ENCODE data around the gene PDK4. TPM values are rescaled to one million over a fixed set of nuclear protein-coding genes. Genes with fewer than 3 reads are reported as not detected.

PDK4 gene
- total RNA-seq, 4 donors from 2014 or later = 84.2 to 975 (median 104) TPM

- H3K4me3 ChIP-seq = peak overlapping the region; percentile 36
- peak overlapping the region; percentile 79 for H3K27ac ChIP-seq
- peaks cover 60% of the 10 kb centered on the region for H3K4me1 ChIP-seq
- H3K36me3 ChIP-seq = no peaks in the 10 kb centered on the region
- no peak for DNase-seq (ENCODE audit: low spot score in 2 of 2)
- H3K27me3 ChIP-seq = no peaks in the 10 kb centered on the region
- no peaks in the 10 kb centered on the region for H3K9me3 ChIP-seq
- TF ChIP-seq POLR2A (IDR thresholded peaks at IDR 0.05) (no peak), CTCF (IDR thresholded peaks at IDR 0.05) (no peak), EP300 (IDR thresholded peaks at IDR 0.05) (no peak), POLR2AphosphoS5 (IDR thresholded peaks at IDR 0.05) (no peak)
- WGBS = 57% methylated on average over 1 of the region's 1 CpG
Observed at GRCh38 chr7:95545673-95546072, 50.6 kb downstream of the PDK4 start.

- TF ChIP-seq CTCF (IDR thresholded peaks at IDR 0.05) = peak; percentile 61 to 71
- TF ChIP-seq POLR2AphosphoS5 (IDR thresholded peaks at IDR 0.05) = no peak
- Histone ChIP-seq H3K36me3 (no peaks in the 10 kb centered on the region), H3K9me3 (no peaks in the 10 kb centered on the region), H3K4me3 (peak overlapping the region; percentile 36), H3K4me1 (peaks cover 54% of the 10 kb centered on the region), H3K27ac (peak overlapping the region; percentile 79), H3K27me3 (no peaks in the 10 kb centered on the region)
- WGBS = 1% methylated on average over 3 of the region's 3 CpGs
- DNase-seq (ENCODE audit: low spot score in 2 of 2) = no peak
Observed at GRCh38 chr7:95545007-95545615, 51.2 kb downstream of the PDK4 start.

GRCh38 chr7:95544171-95544570 lies 52.1 kb downstream of the PDK4 start:
- no peaks in the 10 kb centered on the region for H3K9me3 ChIP-seq
- no peak overlapping the region for H3K27ac ChIP-seq
- 72% methylated on average over 1 of the region's 1 CpG for WGBS
- H3K36me3 ChIP-seq = no peaks in the 10 kb centered on the region
- no peaks in the 10 kb centered on the region for H3K27me3 ChIP-seq
- no peak for DNase-seq (ENCODE audit: low spot score in 2 of 2)
- TF ChIP-seq CTCF (IDR thresholded peaks at IDR 0.05) = no peak
- TF ChIP-seq POLR2A (IDR thresholded peaks at IDR 0.05) = no peak
- no peak for TF ChIP-seq EP300 (IDR thresholded peaks at IDR 0.05)
- no peak for TF ChIP-seq POLR2AphosphoS5 (IDR thresholded peaks at IDR 0.05)
- peaks cover 45% of the 10 kb centered on the region for H3K4me1 ChIP-seq
- no peak overlapping the region for H3K4me3 ChIP-seq

GRCh38 chr7:95543312-95543711 lies 53.0 kb downstream of the PDK4 start:
- Histone ChIP-seq H3K27me3 (no peaks in the 10 kb centered on the region), H3K36me3 (no peaks in the 10 kb centered on the region), H3K27ac (no peak overlapping the region), H3K4me3 (no peak overlapping the region), H3K4me1 (peaks cover 36% of the 10 kb centered on the region), H3K9me3 (no peaks in the 10 kb centered on the region)
- 95% methylated on average over 6 of the region's 6 CpGs for WGBS
- TF ChIP-seq EP300 (IDR thresholded peaks at IDR 0.05) (no peak), POLR2A (IDR thresholded peaks at IDR 0.05) (no peak), POLR2AphosphoS5 (IDR thresholded peaks at IDR 0.05) (no peak)
- DNase-seq (ENCODE audit: low spot score in 2 of 2) = no peak

GRCh38 chr7:95540366-95540765 lies 56.0 kb downstream of the PDK4 start:
- Histone ChIP-seq H3K27ac (no peak overlapping the region), H3K36me3 (no peaks in the 10 kb centered on the region), H3K4me1 (peaks cover 9% of the 10 kb centered on the region), H3K27me3 (no peaks in the 10 kb centered on the region), H3K9me3 (no peaks in the 10 kb centered on the region), H3K4me3 (no peak overlapping the region)
- TF ChIP-seq POLR2AphosphoS5 (IDR thresholded peaks at IDR 0.05) (no peak), POLR2A (IDR thresholded peaks at IDR 0.05) (no peak), EP300 (IDR thresholded peaks at IDR 0.05) (no peak), CTCF (IDR thresholded peaks at IDR 0.05) (no peak)
- DNase-seq (ENCODE audit: low spot score in 2 of 2) = no peak
- WGBS = 84% methylated on average over 1 of the region's 1 CpG

GRCh38 chr7:95539426-95539825 lies 56.9 kb downstream of the PDK4 start:
- peaks cover 1% of the 10 kb centered on the region for H3K4me1 ChIP-seq
- DNase-seq (ENCODE audit: low spot score in 2 of 2) = no peak
- H3K27me3 ChIP-seq = no peaks in the 10 kb centered on the region
- no peaks in the 10 kb centered on the region for H3K36me3 ChIP-seq
- TF ChIP-seq POLR2AphosphoS5 (IDR thresholded peaks at IDR 0.05) (no peak), EP300 (IDR thresholded peaks at IDR 0.05) (no peak), POLR2A (IDR thresholded peaks at IDR 0.05) (no peak), CTCF (IDR thresholded peaks at IDR 0.05) (no peak)
- no peak overlapping the region for H3K27ac ChIP-seq
- H3K4me3 ChIP-seq = no peak overlapping the region
- H3K9me3 ChIP-seq = no peaks in the 10 kb centered on the region
